EH (cell line): ENCODE measurements around the gene CAMK2N1.
"Not testable (repeated sequence)": the region's sequence is repeated elsewhere in the genome, so short reads cannot be mapped to it uniquely, and the experiment has no call there.

ENCODE experiments used
- DNase-seq: peaks from one replicate; pipeline ENCODE4 v3.0.0-alpha.2; 2015; ENCODE audit warnings: low read depth

CAMK2N1 gene

GRCh38 chr1:20496725-20497383 is 10.8 kb upstream of the CAMK2N1 start:
- not testable (repeated sequence) for DNase-seq

- DNase-seq = peak; percentile 78
Measured at GRCh38 chr1:20496241-20496661, 10.2 kb upstream of the CAMK2N1 start.

- DNase-seq = no peak
Measured at GRCh38 chr1:20495661-20496060, 9.7 kb upstream of the CAMK2N1 start.

GRCh38 chr1:20494609-20495311 is 8.8 kb upstream of the CAMK2N1 start:
- peak; percentile 92 for DNase-seq

GRCh38 chr1:20493839-20494608 is 8.0 kb upstream of the CAMK2N1 start:
- DNase-seq = peak; percentile 87

GRCh38 chr1:20493309-20493708 is 7.3 kb upstream of the CAMK2N1 start:
- no peak for DNase-seq

- DNase-seq = no peak
Measured at GRCh38 chr1:20492751-20493150, 6.7 kb upstream of the CAMK2N1 start.

- DNase-seq = no peak
Measured at GRCh38 chr1:20491866-20492265, 5.9 kb upstream of the CAMK2N1 start.

GRCh38 chr1:20491178-20491577 is 5.2 kb upstream of the CAMK2N1 start:
- no peak for DNase-seq

GRCh38 chr1:20487236-20487590 is 1.2 kb upstream of the CAMK2N1 start:
- no peak for DNase-seq

GRCh38 chr1:20486457-20487235 is 636 bp upstream of the CAMK2N1 start:
- DNase-seq = peak; percentile 68

- DNase-seq = peak; percentile 30
Measured at GRCh38 chr1:20484519-20485462, 1.2 kb downstream of the CAMK2N1 start.

- peak; percentile 30 for DNase-seq
Measured at GRCh38 chr1:20483833-20484518, 2.0 kb downstream of the CAMK2N1 start.

- DNase-seq = no peak
Measured at GRCh38 chr1:20483098-20483832, 2.7 kb downstream of the CAMK2N1 start.

- no peak for DNase-seq
Measured at GRCh38 chr1:20481643-20482498, 4.1 kb downstream of the CAMK2N1 start.

GRCh38 chr1:20480951-20481617 is 4.9 kb downstream of the CAMK2N1 start:
- peak; percentile 47 for DNase-seq

GRCh38 chr1:20480243-20480944 is 5.6 kb downstream of the CAMK2N1 start:
- no peak for DNase-seq

GRCh38 chr1:20479840-20480239 is 6.2 kb downstream of the CAMK2N1 start:
- DNase-seq = no peak
